ENCODE results near the gene FAM83E. TPM values are rescaled to one million over a fixed set of nuclear protein-coding genes. Genes with fewer than 3 reads are reported as not detected.
A peak's percentile ranks its signal among the peaks of the same experiment; 100 is the strongest.

FAM83E gene
- total and polyA plus RNA-seq, 2 of the 8 experiments (the other 6 are each of a cell fraction or from before 2014, with no cell fraction given) = 1.8 to 5.3 TPM

- DNase-seq (ENCODE audit: low read depth in 1 of 2, low spot score in 2 of 2) (no peak), FAIRE-seq (no peak)
- Histone ChIP-seq H4K20me1 (replicated peaks in 1 of 2; ENCODE audit: control insufficient read depth in 1 of 2, insufficient read depth in 2 of 2, low read length in 2 of 2) (peaks cover 0 to 6% of the 10 kb centered on the region in 2 experiments), H4K8ac (ENCODE audit: extremely low read depth, insufficient read depth, low read length) (no peak overlapping the region), H3K79me1 (ENCODE audit: low read depth, low read length) (no peaks in the 10 kb centered on the region), H3K18ac (ENCODE audit: extremely low read depth, low read length) (no peak overlapping the region), H3K23me2 (ENCODE audit: low read depth, low read length) (peaks cover 33% of the 10 kb centered on the region), H2BK5ac (ENCODE audit: low read depth, low read length) (no peak overlapping the region), H2BK20ac (ENCODE audit: low read length) (no peak overlapping the region), H4K5ac (ENCODE audit: insufficient read length, low read depth, low read length) (no peak overlapping the region), H3K4me3 (ENCODE audit: extremely low read depth in 1 of 4, insufficient read depth in 2 of 4, low read depth in 3 of 4, low read length in 4 of 4) (peak overlapping the region in 2 of 4 experiments; percentile 8 to 38; a peak in 2 of 8 replicates), H3K4ac (replicated peaks; ENCODE audit: insufficient read length, low read depth, low read length) (no peak overlapping the region), H3K4me2 (ENCODE audit: insufficient read depth in 1 of 2, low read depth in 2 of 2, low read length in 2 of 2) (peak overlapping the region; percentile 50 to 94), H3K56ac (replicated peaks; ENCODE audit: insufficient read length, low read depth, low read length) (no peak overlapping the region), H2BK120ac (replicated peaks; ENCODE audit: low read depth, low read length) (no peak overlapping the region), H3K27me3 (replicated peaks in 1 of 4; ENCODE audit: control insufficient read depth in 3 of 4, extremely low read depth in 1 of 4, insufficient read depth in 3 of 4, low read length in 3 of 4) (peaks cover 0 to 2% (median 0%) of the 10 kb centered on the region in 4 experiments; a peak in 2 of 7 replicates), H3K9ac (replicated peaks in 1 of 4; ENCODE audit: extremely low read depth in 1 of 4, low read depth in 3 of 4, low read length in 3 of 4) (0 out of 7 replicates have a peak overlapping the region, but pooled peaks of 1 of the 4 experiments have one; percentile 17), H3K36me3 (ENCODE audit: control insufficient read depth in 2 of 4, insufficient read depth in 4 of 4, low read length in 3 of 4) (no peaks in the 10 kb centered on the region), H2BK12ac (ENCODE audit: low read depth, low read length) (0 out of 2 replicates have a peak overlapping the region, but pooled peaks have one; percentile 7), H3K79me2 (ENCODE audit: control insufficient read depth in 1 of 2, insufficient read depth in 2 of 2, low read length in 2 of 2) (no peaks in the 10 kb centered on the region), H4K91ac (replicated peaks; ENCODE audit: insufficient read length, low read length) (no peak overlapping the region), H3K14ac (ENCODE audit: insufficient read length) (no peak overlapping the region), H3K4me1 (replicated peaks in 1 of 4; ENCODE audit: control insufficient read depth in 3 of 4, insufficient read depth in 4 of 4, low read length in 3 of 4) (peaks cover 9 to 36% (median 27%) of the 10 kb centered on the region in 4 experiments), H3K23ac (ENCODE audit: insufficient read length) (no peak overlapping the region), H3K9me3 (ENCODE audit: insufficient read depth in 2 of 2, low read depth in 1 of 2, low read length in 1 of 2) (no peaks in the 10 kb centered on the region), H2BK15ac (ENCODE audit: low read length) (no peak overlapping the region), H3K27ac (ENCODE audit: low read depth, low read length) (no peak overlapping the region), H2AK5ac (ENCODE audit: low read depth, low read length) (no peak overlapping the region), H2AFZ (ENCODE audit: low read length) (no peak overlapping the region)
- ChIA-PET CTCF (ENCODE audit: partially characterized antibody) (interaction anchor here (0.6 to 1.5 kb wide), 4 partner anchors 10 to 99 kb away, joined by 3 to 4 read pairs (median 3); no protein-coding TSS in a partner anchor), POLR2A (ENCODE audit: partially characterized antibody) (interaction anchor here (0.6 to 30.9 kb wide), 4 partner anchors 12 to 325 kb away, joined by 3 to 788 read pairs (median 6); partner anchors contain the start of genes CA11, FAM83E, RPL18 and SPACA4)
- WGBS, 2 experiments (ENCODE audit: extremely low coverage in 1 of 2, insufficient coverage in 1 of 2, insufficient read length in 1 of 2, insufficient replicate concordance in 2 of 2, low coverage in 1 of 2, low lambda C conversion rate in 2 of 2, missing lambda C conversion rate in 1 of 2) = 80% methylated on average over 7 of the region's 7 CpGs; no CpG with 5 or more reads in 1 of the 2 experiments
- TF ChIP-seq RBBP5 (IDR thresholded peaks at IDR 0.05; ENCODE audit: borderline replicate concordance, low read depth, low read length) (no peak), KDM1A (IDR thresholded peaks at IDR 0.05; ENCODE audit: borderline replicate concordance, low read length) (no peak), USF2 (IDR thresholded peaks at IDR 0.05; ENCODE audit: low read length) (no peak), JUN (IDR thresholded peaks at IDR 0.05; ENCODE audit: low read depth, low read length) (no peak), CBX5 (IDR thresholded peaks at IDR 0.05; ENCODE audit: low read depth, low read length) (no peak), CEBPB (IDR thresholded peaks at IDR 0.05; ENCODE audit: low read depth, low read length) (no peak), MAFK (IDR thresholded peaks at IDR 0.05; ENCODE audit: low read depth, low read length) (no peak), BRCA1 (IDR thresholded peaks at IDR 0.05; ENCODE audit: low read depth, low read length) (no peak), NRF1 (IDR thresholded peaks at IDR 0.05; ENCODE audit: low read depth, low read length) (no peak), HDAC6 (IDR thresholded peaks at IDR 0.05; ENCODE audit: low read depth, low read length) (no peak), POU5F1 (IDR thresholded peaks at IDR 0.05; ENCODE audit: low read depth, low read length) (no peak), TAF7 (optimal IDR thresholded peaks at IDR 0.05; ENCODE audit: borderline replicate concordance, low read depth, low read length) (no peak), ZNF274 (IDR thresholded peaks at IDR 0.05; ENCODE audit: borderline replicate concordance, extremely low read depth, low read length) (no peak)
Measured at GRCh38 chr19:48634036-48634342, 19.1 kb upstream of the FAM83E start.
